ENCODE data around the gene ZMYM1.
"Not testable (repeated sequence)": the region's sequence is repeated elsewhere in the genome, so short reads cannot be mapped to it uniquely, and the experiment has no call there.

- not testable (repeated sequence) for TF ChIP-seq POLR2AphosphoS5 (IDR thresholded peaks at IDR 0.05; ENCODE audit: low read depth, low read length); CTCF (IDR thresholded peaks at IDR 0.05; ENCODE audit: control extremely low read depth in 1 of 3, insufficient read depth in 1 of 3, low read depth in 1 of 3, low read length in 3 of 3); KDM5A (IDR thresholded peaks at IDR 0.05; ENCODE audit: low read length); YY1 (IDR thresholded peaks at IDR 0.05; ENCODE audit: low read depth, low read length); EP300 (IDR thresholded peaks at IDR 0.05; ENCODE audit: borderline replicate concordance in 1 of 2, low read depth in 2 of 2, low read length in 2 of 2); CHD1 (IDR thresholded peaks at IDR 0.05; ENCODE audit: low read depth, low read length); ZNF274 (IDR thresholded peaks at IDR 0.05; ENCODE audit: borderline replicate concordance, extremely low read depth, low read length); EGR1 (IDR thresholded peaks at IDR 0.05; ENCODE audit: borderline replicate concordance, low read depth, low read length); PHF8 (conservative IDR thresholded peaks at IDR 0.05; ENCODE audit: low read depth, low read length); RNF2 (IDR thresholded peaks at IDR 0.05; ENCODE audit: borderline replicate concordance, low read depth, low read length, missing control alignments, poor library complexity, severe bottlenecking)
These were observed 63.5 kb downstream of the ZMYM1 start for GRCh38 chr1:35142728-35143127.
